Memory B cell (primary cell): ENCODE measurements around the gene SRBD1.

Experiments used
- ATAC-seq: fragments of 150-1000 bp; cut with Tn5 transposase; 2 replicates; pipeline ENCODE4 v1.10.0; 2021; ENCODE audit warnings: low read depth, mild to moderate bottlenecking, moderate library complexity
- DNase-seq, 2 donors: peaks; one replicate each; pipeline ENCODE4 v3.0.0; 2022; ENCODE audit warnings: low spot score in 2 of 2
- H3K27ac Mint-ChIP-seq: one replicate; pipeline ENCODE4 v1.8.0; 2022; ENCODE audit warnings: mild to moderate bottlenecking, moderate library complexity, mixed read lengths
- H3K27me3 Mint-ChIP-seq: one replicate; pipeline ENCODE4 v1.8.0; 2022; ENCODE audit warnings: mixed read lengths
- H3K36me3 Mint-ChIP-seq: one replicate; pipeline ENCODE4 v1.8.0; 2022; ENCODE audit warnings: mild to moderate bottlenecking, mixed read lengths
- H3K4me1 Mint-ChIP-seq: one replicate; pipeline ENCODE4 v1.8.0; 2022; ENCODE audit warnings: mixed read lengths
- H3K4me3 Mint-ChIP-seq: one replicate; pipeline ENCODE4 v1.8.0; 2022; ENCODE audit warnings: mild to moderate bottlenecking, moderate library complexity, mixed read lengths
- H3K9me3 Mint-ChIP-seq: one replicate; pipeline ENCODE4 v1.8.0; 2022; ENCODE audit warnings: mixed read lengths

SRBD1 gene

GRCh38 chr2:45596761-45597160, 14.3 kb downstream of the SRBD1 start:
- DNase-seq, result no peak
- H3K4me1 Mint-ChIP-seq, result peaks cover 11% of the 10 kb centered on the region
- no peaks in the 10 kb centered on the region for H3K9me3 Mint-ChIP-seq
- no peak overlapping the region for H3K27ac Mint-ChIP-seq
- no peaks in the 10 kb centered on the region for H3K27me3 Mint-ChIP-seq
- peaks cover 61% of the 10 kb centered on the region for H3K36me3 Mint-ChIP-seq
- ATAC-seq, result no peak
- no peak overlapping the region for H3K4me3 Mint-ChIP-seq

- H3K27ac Mint-ChIP-seq, result no peak overlapping the region
- no peak for ATAC-seq
- peaks cover 61% of the 10 kb centered on the region for H3K36me3 Mint-ChIP-seq
- H3K4me3 Mint-ChIP-seq, result no peak overlapping the region
- no peak for DNase-seq
- H3K9me3 Mint-ChIP-seq, result no peaks in the 10 kb centered on the region
- H3K27me3 Mint-ChIP-seq, result no peaks in the 10 kb centered on the region
- H3K4me1 Mint-ChIP-seq, result peaks cover 11% of the 10 kb centered on the region
Observed at GRCh38 chr2:45595721-45596435, 15.2 kb downstream of the SRBD1 start.

- no peak overlapping the region for H3K27ac Mint-ChIP-seq
- no peak for DNase-seq
- peaks cover 20% of the 10 kb centered on the region for H3K4me1 Mint-ChIP-seq
- H3K4me3 Mint-ChIP-seq, result no peak overlapping the region
- H3K27me3 Mint-ChIP-seq, result no peaks in the 10 kb centered on the region
- H3K9me3 Mint-ChIP-seq, result no peaks in the 10 kb centered on the region
- peaks cover 35% of the 10 kb centered on the region for H3K36me3 Mint-ChIP-seq
- no peak for ATAC-seq
Observed at GRCh38 chr2:45591073-45591472, 20.0 kb downstream of the SRBD1 start.

GRCh38 chr2:45588158-45588829, 22.8 kb downstream of the SRBD1 start:
- Mint-ChIP-seq H3K36me3 (peaks cover 20% of the 10 kb centered on the region), H3K9me3 (no peaks in the 10 kb centered on the region), H3K4me3 (no peak overlapping the region), H3K4me1 (peaks cover 17% of the 10 kb centered on the region), H3K27me3 (no peaks in the 10 kb centered on the region), H3K27ac (no peak overlapping the region)
- ATAC-seq (no peak), DNase-seq (no peak)

- no peaks in the 10 kb centered on the region for H3K9me3 Mint-ChIP-seq
- peaks cover 15% of the 10 kb centered on the region for H3K36me3 Mint-ChIP-seq
- DNase-seq (no peak), ATAC-seq (no peak)
- no peak overlapping the region for H3K4me3 Mint-ChIP-seq
- no peaks in the 10 kb centered on the region for H3K27me3 Mint-ChIP-seq
- H3K27ac Mint-ChIP-seq, result no peak overlapping the region
- peaks cover 17% of the 10 kb centered on the region for H3K4me1 Mint-ChIP-seq
Observed at GRCh38 chr2:45586600-45586999, 24.5 kb downstream of the SRBD1 start.

GRCh38 chr2:45585267-45585861, 25.7 kb downstream of the SRBD1 start:
- H3K4me3 Mint-ChIP-seq, result no peak overlapping the region
- peaks cover 16% of the 10 kb centered on the region for H3K4me1 Mint-ChIP-seq
- ATAC-seq (peak; percentile 44), DNase-seq (no peak)
- no peak overlapping the region for H3K27ac Mint-ChIP-seq
- H3K36me3 Mint-ChIP-seq, result peaks cover 12% of the 10 kb centered on the region
- H3K27me3 Mint-ChIP-seq, result no peaks in the 10 kb centered on the region
- no peaks in the 10 kb centered on the region for H3K9me3 Mint-ChIP-seq

- Mint-ChIP-seq H3K36me3 (peaks cover 11% of the 10 kb centered on the region), H3K27ac (no peak overlapping the region), H3K9me3 (no peaks in the 10 kb centered on the region), H3K27me3 (no peaks in the 10 kb centered on the region), H3K4me3 (no peak overlapping the region), H3K4me1 (peaks cover 11% of the 10 kb centered on the region)
- ATAC-seq (no peak), DNase-seq (no peak)
Observed at GRCh38 chr2:45583977-45584376, 27.1 kb downstream of the SRBD1 start.

GRCh38 chr2:45582522-45582921, 28.5 kb downstream of the SRBD1 start:
- no peak overlapping the region for H3K4me3 Mint-ChIP-seq
- DNase-seq, result no peak
- H3K36me3 Mint-ChIP-seq, result peaks cover 11% of the 10 kb centered on the region
- no peaks in the 10 kb centered on the region for H3K9me3 Mint-ChIP-seq
- no peaks in the 10 kb centered on the region for H3K27me3 Mint-ChIP-seq
- no peak overlapping the region for H3K27ac Mint-ChIP-seq
- no peak for ATAC-seq
- H3K4me1 Mint-ChIP-seq, result no peaks in the 10 kb centered on the region

- no peaks in the 10 kb centered on the region for H3K4me1 Mint-ChIP-seq
- no peak for DNase-seq
- H3K9me3 Mint-ChIP-seq, result no peaks in the 10 kb centered on the region
- no peaks in the 10 kb centered on the region for H3K27me3 Mint-ChIP-seq
- ATAC-seq, result peak; percentile 73
- H3K27ac Mint-ChIP-seq, result no peak overlapping the region
- peaks cover 17% of the 10 kb centered on the region for H3K36me3 Mint-ChIP-seq
- H3K4me3 Mint-ChIP-seq, result no peak overlapping the region
Observed at GRCh38 chr2:45578056-45578843, 32.8 kb downstream of the SRBD1 start.

GRCh38 chr2:45577441-45577840, 33.6 kb downstream of the SRBD1 start:
- ATAC-seq (no peak), DNase-seq (no peak)
- Mint-ChIP-seq H3K36me3 (peaks cover 21% of the 10 kb centered on the region), H3K9me3 (no peaks in the 10 kb centered on the region), H3K4me1 (no peaks in the 10 kb centered on the region), H3K4me3 (no peak overlapping the region), H3K27me3 (no peaks in the 10 kb centered on the region), H3K27ac (no peak overlapping the region)

- ATAC-seq (no peak), DNase-seq (no peak)
- Mint-ChIP-seq H3K9me3 (no peaks in the 10 kb centered on the region), H3K4me1 (no peaks in the 10 kb centered on the region), H3K4me3 (no peak overlapping the region), H3K36me3 (peaks cover 25% of the 10 kb centered on the region), H3K27me3 (no peaks in the 10 kb centered on the region), H3K27ac (no peak overlapping the region)
Observed at GRCh38 chr2:45575881-45576280, 35.2 kb downstream of the SRBD1 start.

GRCh38 chr2:45572979-45573378, 38.1 kb downstream of the SRBD1 start:
- peaks cover 3% of the 10 kb centered on the region for H3K4me1 Mint-ChIP-seq
- ATAC-seq (no peak), DNase-seq (no peak)
- H3K27ac Mint-ChIP-seq, result no peak overlapping the region
- peaks cover under 1% of the 10 kb centered on the region for H3K9me3 Mint-ChIP-seq
- H3K27me3 Mint-ChIP-seq, result no peaks in the 10 kb centered on the region
- H3K36me3 Mint-ChIP-seq, result peaks cover 31% of the 10 kb centered on the region
- H3K4me3 Mint-ChIP-seq, result no peak overlapping the region

GRCh38 chr2:45571940-45572339, 39.1 kb downstream of the SRBD1 start:
- peaks cover 5% of the 10 kb centered on the region for H3K4me1 Mint-ChIP-seq
- peaks cover 1% of the 10 kb centered on the region for H3K9me3 Mint-ChIP-seq

More at GRCh38 chr2:45571940-45572339, 39.1 kb downstream of the SRBD1 start:
- no peak for ATAC-seq
- Mint-ChIP-seq H3K27me3 (no peaks in the 10 kb centered on the region), H3K27ac (peak overlapping the region; percentile 67), H3K4me3 (no peak overlapping the region), H3K36me3 (peaks cover 25% of the 10 kb centered on the region)
- no peak for DNase-seq
